HepG2 (cell line): Measurements from ENCODE around the gene SUSD4. TPM values are rescaled to one million over a fixed set of nuclear protein-coding genes. Genes with fewer than 3 reads are reported as not detected.

ENCODE experiments used
- ATAC-seq: fragments of 200-7000 bp; cut with Tn5 transposase; 3 replicates; pipeline ENCODE4 v1.9.1; 2020; ENCODE audit warnings: mild to moderate bottlenecking, moderate library complexity
- BruUV-seq: library from RNA; stranded (reverse); fragments of 400-500 nt; replicated peaks from 2 replicates; lab custom pipeline; 2021; lab: Mats Ljungman, UMichigan
- CTCF ChIA-PET: fragments of 300-600 bp; formaldehyde crosslinking; extraction: SDS; loops from one replicate; lab custom pipeline; 2021; ENCODE audit warnings: low total read pairs, inconsistent platforms, low intra/inter-chr PET ratio; lab: Yijun Ruan, JAX
- POLR2A ChIA-PET: fragments of 350-600 bp; sonication (Branson Sonifier 250); formaldehyde crosslinking; loops from one replicate; lab custom pipeline; 2020; ENCODE audit warnings: antibody characterized with exemption, inconsistent platforms; lab: Yijun Ruan, JAX
- DNase-seq: peaks from one replicate; pipeline ENCODE4 v3.0.0-alpha.2; 2015; ENCODE audit warnings: low spot score
- FAIRE-seq: peaks from 3 replicates; lab custom pipeline; 2011; peaks lifted over from hg19 to GRCh38; lab: Jason Lieb, UNC
- H2AFZ ChIP-seq: one replicate; pipeline ENCODE4 v1.6.1; 2011; ENCODE audit warnings: low read length, inconsistent platforms
- H3K27ac ChIP-seq: fragments of 300-600 bp; 3 replicates; pipeline ENCODE4 v1.8.0; 2011; ENCODE audit warnings: mixed run types, mild to moderate bottlenecking, mixed read lengths, low read length, inconsistent platforms; ENCODE audit not compliant: insufficient read depth; ENCODE audit errors: extremely low read length
- H3K27me3 ChIP-seq, 2 experiments: fragments of 200-600 bp in 1 of 2; 2 replicates in 1 of 2; 3 replicates in 1 of 2; pipeline versions ENCODE4 v1.6.0 to v1.8.0; 2011; ENCODE audit warnings: low read length in 2 of 2, mild to moderate bottlenecking in 2 of 2, moderate library complexity in 2 of 2, inconsistent platforms in 1 of 2; ENCODE audit not compliant: insufficient read depth in 2 of 2, control insufficient read depth in 1 of 2
- H3K36me3 ChIP-seq, 2 experiments: fragments of 200-600 bp in 1 of 2; replicated peaks in 1 of 2; 2 replicates in 1 of 2; 3 replicates in 1 of 2; pipeline versions ENCODE4 v1.5.1 to v1.8.0; 2011; ENCODE audit warnings: low read length in 2 of 2, inconsistent platforms in 1 of 2; ENCODE audit not compliant: insufficient read depth in 2 of 2, control insufficient read depth in 1 of 2
- H3K4me1 ChIP-seq: 2 replicates; pipeline ENCODE4 v1.5.1; 2012; ENCODE audit warnings: low read length, inconsistent platforms; ENCODE audit not compliant: insufficient read depth
- H3K4me2 ChIP-seq: 2 replicates; pipeline ENCODE4 v1.6.0; 2011; ENCODE audit warnings: low read depth, low read length, inconsistent platforms
- H3K4me3 ChIP-seq, 3 experiments: fragments of 200-600 bp in 1 of 3; sonication (generic), shearing (Covaris generic) in 1 of 3; replicated peaks in 1 of 3; 2 replicates each; pipeline ENCODE4 v1.5.1; 2011 to 2016; ENCODE audit warnings: low read length in 3 of 3, inconsistent platforms in 2 of 3, low read depth in 2 of 3, mild to moderate bottlenecking in 2 of 3, control low read depth in 1 of 3, mixed read lengths in 1 of 3; ENCODE audit not compliant: insufficient read depth in 1 of 3
- H3K79me2 ChIP-seq: one replicate; pipeline ENCODE4 v1.6.1; 2011; ENCODE audit warnings: low read length, inconsistent platforms; ENCODE audit not compliant: insufficient read depth
- H3K9ac ChIP-seq: 2 replicates; pipeline ENCODE4 v1.6.0; 2011; ENCODE audit warnings: mild to moderate bottlenecking, low read depth, low read length, inconsistent platforms; ENCODE audit not compliant: insufficient read depth
- H3K9me3 ChIP-seq: 2 replicates; pipeline ENCODE4 v1.5.1; 2012; ENCODE audit warnings: mild to moderate bottlenecking, low read length
- H4K20me1 ChIP-seq: 2 replicates; pipeline ENCODE4 v1.6.0; 2011; ENCODE audit warnings: inconsistent platforms, mild to moderate bottlenecking, low read length, moderate library complexity; ENCODE audit not compliant: insufficient read depth
- NPAS2 ChIP-seq: sonication (generic); formaldehyde crosslinking; IDR thresholded peaks from 2 replicates; pipeline ENCODE4 v1.8.0; 2022; ENCODE audit warnings: mild to moderate bottlenecking, missing genetic modification reagents, borderline replicate concordance
- PCBP1 ChIP-seq: fragments of 200-400 bp; formaldehyde crosslinking; IDR thresholded peaks from 2 replicates; pipeline ENCODE4 v1.6.1; 2017; ENCODE audit warnings: mild to moderate bottlenecking, low read depth, low read length, borderline replicate concordance
- TEAD3 ChIP-seq: optimal IDR thresholded peaks from 2 replicates; pipeline ENCODE3; 2016; ENCODE audit warnings: borderline replicate concordance
- ZC3H4 ChIP-seq: sonication (generic); formaldehyde crosslinking; IDR thresholded peaks from 2 replicates; pipeline ENCODE4 v1.4.0; 2020; ENCODE audit warnings: missing genetic modification reagents, borderline replicate concordance
- ZNF558 ChIP-seq: sonication (generic); formaldehyde crosslinking; IDR thresholded peaks from 2 replicates; pipeline ENCODE4 v1.9.0; 2022; ENCODE audit warnings: mild to moderate bottlenecking, missing genetic modification reagents, borderline replicate concordance
- ZNF614 ChIP-seq: IDR thresholded peaks from 2 replicates; pipeline ENCODE4 v1.6.1; 2018; ENCODE audit warnings: missing biosample characterization, missing genetic modification reagents, inconsistent platforms, borderline replicate concordance
- whole genome bisulfite sequencing: methylation state at CpG from one replicate; pipeline ENCODE4 v1.1.6; 2017; ENCODE audit warnings: low lambda C conversion rate; 5-methylcytosine and 5-hydroxymethylcytosine counted together
- in situ Hi-C: cut with HindIII; loops from 2 replicates; pipeline ENCODE4 v1.10.0; 2017; ENCODE audit warnings: low pct_unique_long_range_greater_than_20kb; ENCODE audit not compliant: extremely low pct_ligation_motif_present
- intact Hi-C: fragments of 100-400 bp; cut with micrococcal nuclease; formaldehyde crosslinking; loops from one replicate; pipeline ENCODE4 v1.10.0; 2022; ENCODE audit not compliant: unreplicated experiment
- polyA plus RNA-seq, 8 experiments: library from polyadenylated mRNA; depleted of rRNA in 3 of 8; stranded (reverse) in 7 of 8; unstranded in 1 of 8; fragments of >200 nt; fragmentation: Illumina TruSeq in 4 of 8; extraction: Trizol in 4 of 8; gene quantifications; 2 replicates each; pipeline versions ENCODE4 v1.2.1 to v1.2.3, GENCODE V29; 2011 to 2016; ENCODE audit warnings: low read depth in 4 of 8, missing spikeins in 1 of 8, mixed read lengths in 1 of 8; ENCODE audit not compliant: insufficient read depth in 1 of 8
- total RNA-seq, 5 experiments: library from RNA; depleted of rRNA; stranded (reverse); fragments of >200 nt; fragmentation: Illumina TruSeq; extraction: Trizol; gene quantifications; 2 replicates each; pipeline ENCODE4 v1.2.3, GENCODE V29; 2016; ENCODE audit warnings: low read depth in 1 of 5
- TF ChIP-seq, protein P1 (sequence below): sonication (generic); formaldehyde crosslinking; IDR thresholded peaks from 2 replicates; pipeline ENCODE4 v1.4.0; 2020; ENCODE audit warnings: missing genetic modification reagents
- TF ChIP-seq, protein P2 (sequence below): sonication (generic); formaldehyde crosslinking; IDR thresholded peaks from 2 replicates; pipeline ENCODE4 v1.4.0; 2020; ENCODE audit warnings: missing genetic modification reagents, borderline replicate concordance
- TF ChIP-seq, protein P3 (sequence below): sonication (generic); formaldehyde crosslinking; IDR thresholded peaks from 2 replicates; pipeline ENCODE4 v1.5.1; 2020; ENCODE audit warnings: mild to moderate bottlenecking, moderate library complexity, missing genetic modification reagents

SUSD4 gene
- total and polyA plus RNA-seq, 2 of the 13 experiments (the other 11 are each of a cell fraction or from before 2014, with no cell fraction given), result not detected

- DNase-seq, result no peak
- no peak for ATAC-seq
- no TSS peak for BruUV-seq
- Histone ChIP-seq H4K20me1 (no peaks in the 10 kb centered on the region), H3K4me3 (no peak overlapping the region), H3K9ac (no peak overlapping the region), H3K79me2 (no peaks in the 10 kb centered on the region), H3K27me3 (no peaks in the 10 kb centered on the region; a peak in 2 of 5 replicates), H3K4me2 (no peak overlapping the region), H3K36me3 (no peaks in the 10 kb centered on the region), H3K27ac (no peak overlapping the region), H3K9me3 (no peaks in the 10 kb centered on the region), H3K4me1 (peaks cover 13% of the 10 kb centered on the region), H2AFZ (no peak overlapping the region)
- in situ Hi-C loops (no loop called here), intact Hi-C loops (no loop called here)
- TF ChIP-seq ZC3H4 (CRISPR knock-in tag), result no peak
- no peak for FAIRE-seq
- POLR2A ChIA-PET, result no interaction called here
- WGBS, result 21% methylated on average over 4 of the region's 4 CpGs
- CTCF ChIA-PET, result interaction anchor here (1.4 kb wide), 1 partner anchor 111 kb away, joined by 4 read pairs; no protein-coding TSS in a partner anchor
Observed at GRCh38 chr1:223244366-223245103, 119.4 kb downstream of the SUSD4 start.

GRCh38 chr1:223243441-223244050 lies 120.4 kb downstream of the SUSD4 start:
- FAIRE-seq (no peak), ATAC-seq (no peak), DNase-seq (no peak)
- no peaks in the 10 kb centered on the region for H4K20me1 ChIP-seq
- intact Hi-C loops (no loop called here), in situ Hi-C loops (no loop called here)
- WGBS, result 16% methylated on average over 6 of the region's 6 CpGs
- no peak overlapping the region for H3K27ac ChIP-seq
- H2AFZ ChIP-seq, result no peak overlapping the region
- POLR2A ChIA-PET, result no interaction called here
- H3K9ac ChIP-seq, result no peak overlapping the region
- no peaks in the 10 kb centered on the region for H3K36me3 ChIP-seq
- no peaks in the 10 kb centered on the region for H3K79me2 ChIP-seq
- H3K27me3 ChIP-seq, result no peaks in the 10 kb centered on the region; a peak in 2 of 5 replicates
- CTCF ChIA-PET, result no interaction called here
- H3K4me3 ChIP-seq, result no peak overlapping the region
- BruUV-seq, result no TSS peak
- H3K4me1 ChIP-seq, result peaks cover 9% of the 10 kb centered on the region
- H3K9me3 ChIP-seq, result no peaks in the 10 kb centered on the region
- no peak overlapping the region for H3K4me2 ChIP-seq
- TF ChIP-seq ZNF614 (CRISPR knock-in tag) (no peak), ZNF558 (no peak), ZC3H4 (CRISPR knock-in tag) (no peak), TEAD3 (CRISPR knock-in tag) (no peak), NPAS2 (CRISPR knock-in tag) (no peak), PCBP1 (no peak)
- TF ChIP-seq, protein P1, sequence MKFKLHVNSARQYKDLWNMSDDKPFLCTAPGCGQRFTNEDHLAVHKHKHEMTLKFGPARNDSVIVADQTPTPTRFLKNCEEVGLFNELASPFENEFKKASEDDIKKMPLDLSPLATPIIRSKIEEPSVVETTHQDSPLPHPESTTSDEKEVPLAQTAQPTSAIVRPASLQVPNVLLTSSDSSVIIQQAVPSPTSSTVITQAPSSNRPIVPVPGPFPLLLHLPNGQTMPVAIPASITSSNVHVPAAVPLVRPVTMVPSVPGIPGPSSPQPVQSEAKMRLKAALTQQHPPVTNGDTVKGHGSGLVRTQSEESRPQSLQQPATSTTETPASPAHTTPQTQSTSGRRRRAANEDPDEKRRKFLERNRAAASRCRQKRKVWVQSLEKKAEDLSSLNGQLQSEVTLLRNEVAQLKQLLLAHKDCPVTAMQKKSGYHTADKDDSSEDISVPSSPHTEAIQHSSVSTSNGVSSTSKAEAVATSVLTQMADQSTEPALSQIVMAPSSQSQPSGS (CRISPR knock-in tag), result no peak
- TF ChIP-seq, protein P2, sequence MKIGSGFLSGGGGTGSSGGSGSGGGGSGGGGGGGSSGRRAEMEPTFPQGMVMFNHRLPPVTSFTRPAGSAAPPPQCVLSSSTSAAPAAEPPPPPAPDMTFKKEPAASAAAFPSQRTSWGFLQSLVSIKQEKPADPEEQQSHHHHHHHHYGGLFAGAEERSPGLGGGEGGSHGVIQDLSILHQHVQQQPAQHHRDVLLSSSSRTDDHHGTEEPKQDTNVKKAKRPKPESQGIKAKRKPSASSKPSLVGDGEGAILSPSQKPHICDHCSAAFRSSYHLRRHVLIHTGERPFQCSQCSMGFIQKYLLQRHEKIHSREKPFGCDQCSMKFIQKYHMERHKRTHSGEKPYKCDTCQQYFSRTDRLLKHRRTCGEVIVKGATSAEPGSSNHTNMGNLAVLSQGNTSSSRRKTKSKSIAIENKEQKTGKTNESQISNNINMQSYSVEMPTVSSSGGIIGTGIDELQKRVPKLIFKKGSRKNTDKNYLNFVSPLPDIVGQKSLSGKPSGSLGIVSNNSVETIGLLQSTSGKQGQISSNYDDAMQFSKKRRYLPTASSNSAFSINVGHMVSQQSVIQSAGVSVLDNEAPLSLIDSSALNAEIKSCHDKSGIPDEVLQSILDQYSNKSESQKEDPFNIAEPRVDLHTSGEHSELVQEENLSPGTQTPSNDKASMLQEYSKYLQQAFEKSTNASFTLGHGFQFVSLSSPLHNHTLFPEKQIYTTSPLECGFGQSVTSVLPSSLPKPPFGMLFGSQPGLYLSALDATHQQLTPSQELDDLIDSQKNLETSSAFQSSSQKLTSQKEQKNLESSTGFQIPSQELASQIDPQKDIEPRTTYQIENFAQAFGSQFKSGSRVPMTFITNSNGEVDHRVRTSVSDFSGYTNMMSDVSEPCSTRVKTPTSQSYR (CRISPR knock-in tag), result no peak
- TF ChIP-seq, protein P3, sequence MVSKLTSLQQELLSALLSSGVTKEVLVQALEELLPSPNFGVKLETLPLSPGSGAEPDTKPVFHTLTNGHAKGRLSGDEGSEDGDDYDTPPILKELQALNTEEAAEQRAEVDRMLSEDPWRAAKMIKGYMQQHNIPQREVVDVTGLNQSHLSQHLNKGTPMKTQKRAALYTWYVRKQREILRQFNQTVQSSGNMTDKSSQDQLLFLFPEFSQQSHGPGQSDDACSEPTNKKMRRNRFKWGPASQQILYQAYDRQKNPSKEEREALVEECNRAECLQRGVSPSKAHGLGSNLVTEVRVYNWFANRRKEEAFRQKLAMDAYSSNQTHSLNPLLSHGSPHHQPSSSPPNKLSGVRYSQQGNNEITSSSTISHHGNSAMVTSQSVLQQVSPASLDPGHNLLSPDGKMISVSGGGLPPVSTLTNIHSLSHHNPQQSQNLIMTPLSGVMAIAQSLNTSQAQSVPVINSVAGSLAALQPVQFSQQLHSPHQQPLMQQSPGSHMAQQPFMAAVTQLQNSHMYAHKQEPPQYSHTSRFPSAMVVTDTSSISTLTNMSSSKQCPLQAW (CRISPR knock-in tag), result no peak
